Measurements from ENCODE around the gene RASL10A. TPM values are rescaled to one million over a fixed set of nuclear protein-coding genes. Genes with fewer than 3 reads are reported as not detected.
A peak's percentile ranks its signal among the peaks of the same experiment; 100 is the strongest.

The RASL10A gene
- total and polyA plus RNA-seq, 9 of the 15 experiments (the other 6 are each of a cell fraction or from before 2014, with no cell fraction given): 0.17 to 1.2 (median 0.45) TPM; not detected in 3

DNA sequence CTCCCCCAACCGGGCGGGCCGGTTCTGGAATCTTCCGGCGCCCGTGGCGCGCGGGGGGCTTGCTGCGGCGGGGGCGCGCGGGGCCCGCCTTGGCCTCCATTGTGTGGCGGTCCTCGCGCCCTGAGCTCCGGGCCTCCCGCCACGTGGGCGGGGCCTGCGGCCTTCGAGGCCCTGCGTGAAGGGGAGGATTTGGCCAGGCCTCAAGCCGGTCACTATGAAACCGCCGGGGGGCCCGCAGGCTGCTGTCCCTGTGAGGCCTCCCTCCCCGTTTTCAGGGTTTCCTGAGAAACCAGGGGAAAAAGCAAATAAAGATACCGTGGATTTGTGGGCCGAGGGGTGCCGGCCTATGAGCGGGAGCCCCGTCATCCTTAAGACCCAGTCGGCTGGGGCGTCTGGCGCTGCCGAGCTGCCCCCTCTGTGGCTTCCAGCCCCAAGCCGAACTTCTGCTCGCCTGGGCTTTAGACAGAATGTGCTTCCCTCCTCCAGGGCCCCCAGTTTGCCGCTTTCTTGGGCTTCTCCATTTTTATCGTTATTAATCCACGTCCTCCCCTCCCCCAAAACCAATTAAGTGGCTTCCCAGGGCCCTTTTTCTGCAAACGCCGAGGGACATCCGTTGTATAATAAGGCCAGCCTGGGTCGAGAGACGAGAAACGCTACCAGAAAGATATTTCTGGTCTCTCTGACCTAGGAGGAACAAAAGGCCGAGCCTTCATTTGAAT, 46.8 kb downstream of the RASL10A start (continued):
- TF ChIP-seq, protein P1, sequence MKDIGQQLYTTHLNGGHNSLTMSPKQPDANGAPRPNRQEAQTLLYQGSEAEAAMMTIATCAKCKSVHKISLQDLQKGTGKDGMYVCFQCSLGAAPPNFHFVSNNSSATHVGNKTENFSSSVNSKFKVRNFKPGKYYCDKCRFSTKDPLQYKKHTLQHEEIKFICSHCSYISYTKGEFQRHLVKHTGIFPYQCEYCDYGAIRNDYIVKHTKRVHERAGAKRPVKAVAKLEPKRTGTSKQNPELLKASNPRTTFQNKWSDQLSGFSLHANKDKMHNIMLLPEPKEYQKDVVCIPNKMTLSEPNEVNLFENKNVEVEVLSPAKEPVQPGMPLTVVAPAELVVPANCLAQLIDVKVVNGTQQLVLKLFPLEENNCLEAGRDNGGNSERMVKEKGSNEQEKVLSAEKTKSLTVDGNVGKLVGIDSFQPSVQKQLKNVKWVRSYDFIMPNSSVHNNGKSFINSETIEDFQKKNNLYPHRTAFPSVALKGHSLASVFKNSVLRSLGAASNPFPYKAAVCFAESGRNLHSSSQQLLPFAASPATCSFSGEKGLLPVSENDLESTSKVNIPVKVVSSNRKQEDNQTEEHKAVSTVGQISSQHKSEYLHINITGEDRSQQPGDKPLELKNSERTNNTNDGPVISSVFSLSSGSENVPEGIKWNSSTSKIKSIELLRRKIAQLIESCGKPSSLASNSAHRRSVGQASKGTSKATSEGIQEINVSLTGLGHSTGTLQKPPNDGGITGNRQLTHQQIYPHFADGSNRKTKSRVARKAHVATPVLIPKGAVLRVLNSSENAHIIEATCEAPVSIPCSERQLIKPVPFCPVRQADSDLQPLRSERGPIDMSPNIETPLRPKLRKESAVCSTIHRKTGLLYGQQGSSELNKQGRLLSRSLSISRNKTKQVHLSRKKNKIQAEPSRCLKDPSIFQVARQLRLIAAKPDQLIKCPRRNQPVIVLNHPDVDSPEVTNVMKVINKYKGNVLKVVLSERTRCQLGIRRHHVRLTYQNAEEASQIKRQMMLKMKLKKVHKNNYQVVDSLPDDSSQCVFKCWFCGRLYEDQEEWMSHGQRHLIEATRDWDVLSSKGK (CRISPR knock-in tag; IDR thresholded peaks at IDR 0.05): no peak
- TF ChIP-seq MAFG (tag; conservative IDR thresholded peaks at IDR 0.05): no peak
- TF ChIP-seq, protein P2, sequence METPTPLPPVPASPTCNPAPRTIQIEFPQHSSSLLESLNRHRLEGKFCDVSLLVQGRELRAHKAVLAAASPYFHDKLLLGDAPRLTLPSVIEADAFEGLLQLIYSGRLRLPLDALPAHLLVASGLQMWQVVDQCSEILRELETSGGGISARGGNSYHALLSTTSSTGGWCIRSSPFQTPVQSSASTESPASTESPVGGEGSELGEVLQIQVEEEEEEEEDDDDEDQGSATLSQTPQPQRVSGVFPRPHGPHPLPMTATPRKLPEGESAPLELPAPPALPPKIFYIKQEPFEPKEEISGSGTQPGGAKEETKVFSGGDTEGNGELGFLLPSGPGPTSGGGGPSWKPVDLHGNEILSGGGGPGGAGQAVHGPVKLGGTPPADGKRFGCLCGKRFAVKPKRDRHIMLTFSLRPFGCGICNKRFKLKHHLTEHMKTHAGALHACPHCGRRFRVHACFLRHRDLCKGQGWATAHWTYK (CRISPR knock-in tag; IDR thresholded peaks at IDR 0.05): peak; percentile 47; the same call in 1 of the 2 replicates
- TF ChIP-seq YY1 (IDR thresholded peaks at IDR 0.05; ENCODE audit: borderline replicate concordance in 1 of 3, control insufficient read depth in 1 of 3, extremely low read depth in 1 of 3, insufficient read depth in 3 of 3, insufficient read length in 1 of 3, insufficient replicate concordance in 2 of 3, low read depth in 1 of 3, low read length in 2 of 3): peak in 1 of 3 experiments; percentile 23
- no peak for TF ChIP-seq BDP1 (IDR thresholded peaks at IDR 0.05; ENCODE audit: insufficient read depth, insufficient read length)
- TF ChIP-seq NFIX (CRISPR knock-in tag; IDR thresholded peaks at IDR 0.05; ENCODE audit: low read depth): no peak
- TF ChIP-seq CXXC5 (CRISPR knock-in tag; IDR thresholded peaks at IDR 0.05): peak; percentile 48
- peak; percentile 9 for TF ChIP-seq RBM22 (IDR thresholded peaks at IDR 0.05; ENCODE audit: low read depth, low read length, poor library complexity, severe bottlenecking)
- TF ChIP-seq STAT5B (CRISPR knock-in tag; IDR thresholded peaks at IDR 0.05): no peak
- TF ChIP-seq RB1 (IDR thresholded peaks at IDR 0.05; ENCODE audit: low read depth): peak; percentile 21
- 0 out of 2 replicates have a peak, but pooled peaks have one; percentile 34 for TF ChIP-seq NR3C1 (CRISPR knock-in tag; IDR thresholded peaks at IDR 0.05)
- TF ChIP-seq, protein P3, sequence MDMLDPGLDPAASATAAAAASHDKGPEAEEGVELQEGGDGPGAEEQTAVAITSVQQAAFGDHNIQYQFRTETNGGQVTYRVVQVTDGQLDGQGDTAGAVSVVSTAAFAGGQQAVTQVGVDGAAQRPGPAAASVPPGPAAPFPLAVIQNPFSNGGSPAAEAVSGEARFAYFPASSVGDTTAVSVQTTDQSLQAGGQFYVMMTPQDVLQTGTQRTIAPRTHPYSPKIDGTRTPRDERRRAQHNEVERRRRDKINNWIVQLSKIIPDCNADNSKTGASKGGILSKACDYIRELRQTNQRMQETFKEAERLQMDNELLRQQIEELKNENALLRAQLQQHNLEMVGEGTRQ (CRISPR knock-in tag; IDR thresholded peaks at IDR 0.05): 0 out of 2 replicates have a peak, but pooled peaks have one; percentile 22
- TF ChIP-seq SMAD4 (CRISPR knock-in tag; conservative IDR thresholded peaks at IDR 0.05): peak; percentile 65; the same call in 1 of the 2 replicates

All from K562 (cell line).